Endothelial cell of umbilical vein (primary cell): ENCODE measurements around the gene WARS2. TPM values are rescaled to one million over a fixed set of nuclear protein-coding genes. Genes with fewer than 3 reads are reported as not detected.

Experiments used
- BruUV-seq: library from RNA; stranded (reverse); fragments of 400-500 nt; replicated peaks from 2 replicates; lab custom pipeline; 2021; lab: Mats Ljungman, UMichigan
- CTCF ChIA-PET: fragments of 300-600, 350-600 bp; sonication (Branson Sonifier 250); formaldehyde crosslinking; loops from one replicate; lab custom pipeline; 2021; ENCODE audit warnings: antibody characterized with exemption, inconsistent platforms; lab: Charles Lee
- POLR2A ChIA-PET: fragments of 300-600, 350-600 bp; sonication (Branson Sonifier 250); formaldehyde crosslinking; loops from one replicate; lab custom pipeline; 2021; ENCODE audit warnings: antibody characterized with exemption, inconsistent platforms; lab: Charles Lee
- DNase-seq: peaks from one replicate; pipeline ENCODE4 v3.0.0-alpha.2; 2011; ENCODE audit warnings: low read depth, low spot score
- FAIRE-seq: peaks from 2 replicates; lab custom pipeline; 2011; peaks lifted over from hg19 to GRCh38; lab: Jason Lieb, UNC
- H2AFZ ChIP-seq: 2 replicates; pipeline ENCODE4 v1.6.0; 2012; ENCODE audit warnings: low read depth, low read length, control low read depth, inconsistent platforms
- H3K27ac ChIP-seq: 2 replicates; pipeline ENCODE4 v1.5.1; 2011; ENCODE audit warnings: low read depth, mild to moderate bottlenecking, control low read depth, low read length, moderate library complexity; ENCODE audit not compliant: insufficient read depth
- H3K27me3 ChIP-seq, 2 experiments: 2 replicates each; pipeline versions ENCODE4 v1.6.0 to v1.6.1; 2011; ENCODE audit warnings: low read length in 2 of 2, mixed read lengths in 1 of 2; ENCODE audit not compliant: control insufficient read depth in 2 of 2, insufficient read depth in 2 of 2
- H3K36me3 ChIP-seq, 2 experiments: 2 replicates in 1 of 2; 3 replicates in 1 of 2; pipeline ENCODE4 v1.5.1; 2011; ENCODE audit warnings: low read length in 2 of 2, mild to moderate bottlenecking in 1 of 2, moderate library complexity in 1 of 2; ENCODE audit not compliant: control insufficient read depth in 2 of 2, insufficient read depth in 2 of 2; ENCODE audit errors: extremely low read depth in 1 of 2
- H3K4me1 ChIP-seq: 3 replicates; pipeline ENCODE4 v1.5.1; 2011; ENCODE audit warnings: mild to moderate bottlenecking, low read length; ENCODE audit not compliant: control insufficient read depth, insufficient read depth; ENCODE audit errors: extremely low read depth
- H3K4me2 ChIP-seq: 2 replicates; pipeline ENCODE4 v1.6.1; 2011; ENCODE audit warnings: low read length, control low read depth, mixed read lengths; ENCODE audit not compliant: insufficient read depth
- H3K4me3 ChIP-seq, 3 experiments: fragments of 200-600 bp in 1 of 3; sonication (generic), shearing (Covaris generic) in 1 of 3; replicated peaks in 1 of 3; 2 replicates each; pipeline ENCODE4 v1.5.1; 2011 to 2016; ENCODE audit warnings: control low read depth in 3 of 3, low read length in 3 of 3, mild to moderate bottlenecking in 2 of 3, inconsistent platforms in 1 of 3, low read depth in 1 of 3, moderate library complexity in 1 of 3; ENCODE audit not compliant: insufficient read depth in 1 of 3
- H3K79me2 ChIP-seq: 2 replicates; pipeline ENCODE4 v1.6.0; 2012; ENCODE audit warnings: low read length, inconsistent platforms; ENCODE audit not compliant: control insufficient read depth, insufficient read depth
- H3K9ac ChIP-seq: replicated peaks from 2 replicates; pipeline ENCODE3; 2011; ENCODE audit warnings: low read length, control low read depth; ENCODE audit not compliant: insufficient read depth; ENCODE audit errors: extremely low read depth
- H3K9me1 ChIP-seq: replicated peaks from 3 replicates; pipeline ENCODE4 v1.6.0; 2011; ENCODE audit warnings: mild to moderate bottlenecking, low read length; ENCODE audit not compliant: control insufficient read depth, insufficient read depth; ENCODE audit errors: extremely low read depth
- H3K9me3 ChIP-seq: replicated peaks from 2 replicates; pipeline ENCODE4 v1.5.1; 2012; ENCODE audit warnings: low read length, inconsistent platforms; ENCODE audit not compliant: control insufficient read depth, insufficient read depth
- H4K20me1 ChIP-seq: replicated peaks from 2 replicates; pipeline ENCODE3; 2011; ENCODE audit warnings: mild to moderate bottlenecking, low read length; ENCODE audit not compliant: control insufficient read depth, insufficient read depth; ENCODE audit errors: extremely low read depth
- CTCF ChIP-seq, 2 donors: IDR thresholded peaks; 1 replicate in 1 of 2; 2 replicates in 1 of 2; pipeline ENCODE4 v1.5.1; 2011; ENCODE audit warnings: low read length in 2 of 2, mild to moderate bottlenecking in 2 of 2, moderate library complexity in 2 of 2, control low read depth in 1 of 2, inconsistent platforms in 1 of 2, low read depth in 1 of 2; ENCODE audit not compliant: insufficient read depth in 1 of 2; ENCODE audit errors: extremely low read depth in 1 of 2
- EZH2 ChIP-seq: IDR thresholded peaks from 2 replicates; pipeline ENCODE4 v1.6.1; 2012; ENCODE audit warnings: borderline replicate concordance, low read depth, mild to moderate bottlenecking, moderate library complexity, low read length, inconsistent platforms; ENCODE audit not compliant: severe bottlenecking
- FOS ChIP-seq: IDR thresholded peaks from 2 replicates; pipeline ENCODE4 v1.6.1; 2011; ENCODE audit warnings: mild to moderate bottlenecking, low read length, moderate library complexity, borderline replicate concordance; ENCODE audit not compliant: insufficient read depth
- GATA2 ChIP-seq: IDR thresholded peaks from 2 replicates; pipeline ENCODE4 v1.7.0; 2011; ENCODE audit warnings: low read depth, mild to moderate bottlenecking, moderate library complexity, mixed read lengths, low read length; ENCODE audit not compliant: insufficient read length, insufficient read depth
- JUN ChIP-seq: IDR thresholded peaks from 2 replicates; pipeline ENCODE4 v1.6.1; 2011; ENCODE audit warnings: borderline replicate concordance, low read depth; ENCODE audit not compliant: insufficient read length, insufficient read depth
- MAX ChIP-seq: IDR thresholded peaks from 2 replicates; pipeline ENCODE4 v1.6.1; 2011; ENCODE audit not compliant: insufficient read depth, insufficient read length
- MYC ChIP-seq: IDR thresholded peaks from one replicate; pipeline ENCODE4 v1.6.1; 2011; ENCODE audit warnings: mild to moderate bottlenecking, low read depth, low read length
- POLR2A ChIP-seq: IDR thresholded peaks from 2 replicates; pipeline ENCODE4 v1.6.1; 2012; ENCODE audit warnings: low read depth, mild to moderate bottlenecking, control low read depth, low read length
- POLR2AphosphoS5 ChIP-seq: IDR thresholded peaks from 2 replicates; pipeline ENCODE4 v1.6.1; 2012; ENCODE audit warnings: low read depth, mild to moderate bottlenecking, control low read depth, low read length, moderate library complexity; ENCODE audit not compliant: insufficient read depth
- dilution Hi-C: fragments of 300-500 bp; cut with MboI; formaldehyde crosslinking; loops from one replicate; pipeline ENCODE4 v1.15.0; 2019; ENCODE audit warnings: low sequenced_read_pairs; ENCODE audit not compliant: extremely low pct_ligation_motif_present
- intact Hi-C: fragments of 100-400 bp; cut with micrococcal nuclease; formaldehyde crosslinking; loops from one replicate; pipeline ENCODE4 v1.10.0; 2022
- polyA plus RNA-seq, 4 experiments: library from polyadenylated mRNA; depleted of rRNA in 3 of 4; stranded (reverse) in 3 of 4; unstranded in 1 of 4; fragments of >200 nt; gene quantifications; 2 replicates each; pipeline versions ENCODE4 v1.2.1 to v1.2.3, GENCODE V29; 2011 to 2012; ENCODE audit warnings: missing spikeins in 1 of 4
- total RNA-seq: library from RNA; stranded (reverse); gene quantifications from 2 replicates; pipeline ENCODE4 v1.2.3, GENCODE V29; 2021

Gene WARS2
- total and polyA plus RNA-seq, 2 donors (not counting 3 experiments of a cell fraction or from before 2014, with no cell fraction given): 5.9 to 11.8 TPM

- Histone ChIP-seq H3K9me1 (no peaks in the 10 kb centered on the region), H3K4me3 (no peak overlapping the region), H3K27ac (no peak overlapping the region), H3K4me2 (no peak overlapping the region), H3K36me3 (no peaks in the 10 kb centered on the region), H3K27me3 (no peaks in the 10 kb centered on the region), H4K20me1 (no peaks in the 10 kb centered on the region), H2AFZ (no peak overlapping the region), H3K9ac (no peak overlapping the region), H3K4me1 (no peaks in the 10 kb centered on the region), H3K79me2 (no peaks in the 10 kb centered on the region), H3K9me3 (no peaks in the 10 kb centered on the region)
- dilution Hi-C loops (no loop called here), intact Hi-C loops (no loop called here)
- no TSS peak for BruUV-seq
- ChIA-PET CTCF (no interaction called here), POLR2A (no interaction called here)
- FAIRE-seq (no peak), DNase-seq (no peak)
- TF ChIP-seq MAX (no peak), MYC (no peak), EZH2 (no peak), JUN (no peak), FOS (no peak), POLR2A (no peak), POLR2AphosphoS5 (no peak), CTCF (IDR thresholded peaks at IDR 0.05; ENCODE audit: extremely low read depth in 1 of 2, insufficient read depth in 1 of 2, low read depth in 1 of 2, low read length in 2 of 2) (no peak), GATA2 (no peak)
Observed at GRCh38 chr1:119091618-119092017, 48.8 kb downstream of the WARS2 start.
